Upper lobe of left lung (tissue), 6 donors: ENCODE measurements around the gene MARS1. TPM values are rescaled to one million over a fixed set of nuclear protein-coding genes. Genes with fewer than 3 reads are reported as not detected.

Experiments
- ATAC-seq, 2 donors: fragments of 200-7000 bp; cut with Tn5 transposase; one replicate each; pipeline ENCODE4 v1.9.1; 2022; ENCODE audit warnings: mild to moderate bottlenecking in 2 of 2, moderate library complexity in 2 of 2; ENCODE audit not compliant: low FRiP score in 2 of 2
- DNase-seq, 2 donors: peaks; one replicate each; pipeline ENCODE4 v3.0.0-alpha.2; 2019 to 2020
- H3K27ac ChIP-seq, 4 donors: fragments of 200-600 bp; sonication (generic); one replicate each; pipeline ENCODE4 v1.5.1; 2016 to 2019
- H3K27me3 ChIP-seq, 4 donors: fragments of 200-600 bp; sonication (generic); one replicate each; pipeline ENCODE4 v1.5.1; 2017 to 2019
- H3K36me3 ChIP-seq, 4 donors: fragments of 200-600 bp; sonication (generic); one replicate each; pipeline ENCODE4 v1.5.1; 2016 to 2019
- H3K4me1 ChIP-seq, 4 donors: fragments of 200-600 bp; sonication (generic); one replicate each; pipeline ENCODE4 v1.5.1; 2018 to 2019
- H3K4me3 ChIP-seq, 4 donors: fragments of 200-600 bp; sonication (generic); one replicate each; pipeline ENCODE4 v1.5.1; 2017 to 2019; ENCODE audit warnings: mild to moderate bottlenecking in 2 of 4, moderate library complexity in 1 of 4
- H3K9me3 ChIP-seq, 4 donors: fragments of 200-600 bp; sonication (generic); one replicate each; pipeline ENCODE4 v1.5.1; 2018 to 2019
- CTCF ChIP-seq, 6 experiments: fragments of 450-650 bp in 4 of 6; fragments of 200-600 bp in 2 of 6; sonication (generic) in 2 of 6; IDR thresholded peaks; one replicate each; pipeline ENCODE4 v1.5.1; 2016 to 2019; ENCODE audit warnings: antibody characterized with exemption in 6 of 6
- EP300 ChIP-seq, 4 donors: sonication (generic); formaldehyde crosslinking; IDR thresholded peaks; one replicate each; pipeline ENCODE4 v1.5.1; 2017; ENCODE audit warnings: antibody characterized with exemption in 4 of 4, control low read depth in 2 of 4
- POLR2A ChIP-seq, 4 donors: fragments of 450-650 bp; IDR thresholded peaks; one replicate each; pipeline ENCODE4 v1.5.1; 2016 to 2017; ENCODE audit warnings: antibody characterized with exemption in 4 of 4, mild to moderate bottlenecking in 2 of 4
- POLR2AphosphoS5 ChIP-seq, 2 donors: sonication (generic); formaldehyde crosslinking; IDR thresholded peaks; one replicate each; pipeline ENCODE4 v1.5.1; 2017; ENCODE audit warnings: antibody characterized with exemption in 2 of 2
- WGBS, 2 donors: methylation state at CpG; one replicate each; pipeline ENCODE4 v1.1.5; 2017 to 2018; 5-methylcytosine and 5-hydroxymethylcytosine counted together
- total RNA-seq, 6 donors: library from RNA; depleted of rRNA in 4 of 6; stranded (reverse); fragments of >200 nt in 4 of 6; gene quantifications; one replicate each; pipeline versions ENCODE4 v1.1.0 to v1.2.1, GENCODE V29; 2016 to 2021
- donor health status: DM: no; HTN: no; CAD: no; lungs with moderate emphysema.
- donor health status: DM: no; HTN: yes; CAD: no; lungs with severe emphysema.

MARS1 gene
- total RNA-seq, 6 donors from 2014 or later = 73.9 to 189 (median 101) TPM

GRCh38 chr12:57541001-57541400 lies 53.1 kb downstream of the MARS1 start:
- ATAC-seq (no peak), DNase-seq (no peak)
- Histone ChIP-seq H3K36me3 (peaks cover 0 to 60% (median 18%) of the 10 kb centered on the region in 4 donors), H3K27me3 (no peaks in the 10 kb centered on the region), H3K4me3 (no peak overlapping the region), H3K4me1 (peaks cover 14 to 23% (median 19%) of the 10 kb centered on the region in 4 donors), H3K9me3 (no peaks in the 10 kb centered on the region), H3K27ac (no peak overlapping the region)
- TF ChIP-seq POLR2AphosphoS5 (IDR thresholded peaks at IDR 0.05) (no peak), EP300 (IDR thresholded peaks at IDR 0.05) (no peak), CTCF (IDR thresholded peaks at IDR 0.05) (no peak), POLR2A (IDR thresholded peaks at IDR 0.05) (no peak)
- WGBS, 2 donors = 48 to 71% methylated on average over 2 of the region's 2 CpGs

- ATAC-seq = no peak
- Histone ChIP-seq H3K4me3 (no peak overlapping the region), H3K4me1 (peaks cover 19 to 29% (median 21%) of the 10 kb centered on the region in 4 donors), H3K9me3 (no peaks in the 10 kb centered on the region), H3K36me3 (peaks cover 0 to 60% (median 18%) of the 10 kb centered on the region in 4 donors), H3K27me3 (no peaks in the 10 kb centered on the region), H3K27ac (no peak overlapping the region)
- TF ChIP-seq EP300 (IDR thresholded peaks at IDR 0.05) = no peak
- TF ChIP-seq POLR2A (IDR thresholded peaks at IDR 0.05) = no peak
- no peak for TF ChIP-seq CTCF (IDR thresholded peaks at IDR 0.05)
- TF ChIP-seq POLR2AphosphoS5 (IDR thresholded peaks at IDR 0.05) = no peak
- 86 to 89% methylated on average over 2 of the region's 2 CpGs for WGBS, 2 donors
- DNase-seq = no peak
Observed at GRCh38 chr12:57541717-57542116, 53.8 kb downstream of the MARS1 start.

GRCh38 chr12:57543581-57543980 lies 55.7 kb downstream of the MARS1 start:
- H3K27ac ChIP-seq = no peak overlapping the region
- peaks cover 0 to 43% (median 10%) of the 10 kb centered on the region in 4 donors for H3K36me3 ChIP-seq
- ATAC-seq = no peak
- H3K27me3 ChIP-seq = no peaks in the 10 kb centered on the region
- DNase-seq = no peak
- H3K4me1 ChIP-seq = peaks cover 19 to 35% (median 24%) of the 10 kb centered on the region in 4 donors
- no peaks in the 10 kb centered on the region for H3K9me3 ChIP-seq
- TF ChIP-seq POLR2AphosphoS5 (IDR thresholded peaks at IDR 0.05) (no peak), CTCF (IDR thresholded peaks at IDR 0.05) (no peak), POLR2A (IDR thresholded peaks at IDR 0.05) (no peak), EP300 (IDR thresholded peaks at IDR 0.05) (no peak)
- no peak overlapping the region for H3K4me3 ChIP-seq
- WGBS, 2 donors = 77 to 88% methylated on average over 2 of the region's 2 CpGs

- ATAC-seq (no peak), DNase-seq (no peak)
- WGBS, 2 donors = 62 to 70% methylated on average over 14 to 15 of the region's 15 CpGs
- peaks cover 28 to 50% (median 33%) of the 10 kb centered on the region in 4 donors for H3K4me1 ChIP-seq
- H3K27ac ChIP-seq = peak overlapping the region; percentile 87 to 92 (median 91)
- peak overlapping the region; percentile 58 to 87 (median 82) for H3K4me3 ChIP-seq
- H3K27me3 ChIP-seq = peaks cover 0 to 18% (median 10%) of the 10 kb centered on the region in 4 donors
- TF ChIP-seq POLR2AphosphoS5 (IDR thresholded peaks at IDR 0.05) = peak in 1 of 2 donors; percentile 36
- no peak for TF ChIP-seq POLR2A (IDR thresholded peaks at IDR 0.05)
- TF ChIP-seq CTCF (IDR thresholded peaks at IDR 0.05) = peak in 1 of 6 experiments; percentile 8
- H3K36me3 ChIP-seq = peaks cover 0 to 20% (median 6%) of the 10 kb centered on the region in 4 donors
- H3K9me3 ChIP-seq = no peaks in the 10 kb centered on the region
Observed at GRCh38 chr12:57545809-57546437, 58.1 kb downstream of the MARS1 start.
